Fibroblast of lung (primary cell): ENCODE results near the gene TACC2.

Experiments
- CTCF ChIP-seq, 2 donors: IDR thresholded peaks in 1 of 2; conservative IDR thresholded peaks in 1 of 2; 1 replicate in 1 of 2; 2 replicates in 1 of 2; pipeline ENCODE4 v1.5.1; 2011 to 2012; ENCODE audit warnings: low read length in 2 of 2, control low read depth in 1 of 2, inconsistent platforms in 1 of 2, low read depth in 1 of 2, mild to moderate bottlenecking in 1 of 2
- EZH2 ChIP-seq: IDR thresholded peaks from 2 replicates; pipeline ENCODE4 v1.5.1; 2012; ENCODE audit warnings: low read length, control low read depth, mild to moderate bottlenecking; ENCODE audit errors: missing control alignments

GRCh38 chr10:122237331-122237990 lies 248.5 kb downstream of the TACC2 start:
- TF ChIP-seq EZH2 (no peak), CTCF (conservative IDR thresholded peaks at IDR 0.05 in 1 of 2, IDR thresholded peaks at IDR 0.05 in 1 of 2; ENCODE audit: low read depth in 1 of 2, low read length in 2 of 2) (no peak)
